Astrocyte (in vitro differentiated cells and primary cell): ENCODE measurements around the gene SUV39H2.
"Not testable (repeated sequence)": the region's sequence is repeated elsewhere in the genome, so short reads cannot be mapped to it uniquely, and the experiment has no call there.

Experiments used
- CTCF ChIP-seq: IDR thresholded peaks from 2 replicates; pipeline ENCODE4 v1.5.1; 2011; ENCODE audit warnings: low read depth, mild to moderate bottlenecking, inconsistent platforms, low read length, moderate library complexity; ENCODE audit not compliant: insufficient read depth
- EZH2 ChIP-seq: IDR thresholded peaks from 2 replicates; pipeline ENCODE4 v1.6.1; 2012; ENCODE audit warnings: mild to moderate bottlenecking, low read length, inconsistent platforms; ENCODE audit not compliant: insufficient read depth

GRCh38 chr10:14907591-14907990 lies 28.9 kb downstream of the SUV39H2 start:
- not testable (repeated sequence) for TF ChIP-seq CTCF, EZH2
